HFFc6 (cell line): ENCODE results near the gene MLLT3. TPM values are rescaled to one million over a fixed set of nuclear protein-coding genes. Genes with fewer than 3 reads are reported as not detected.

ENCODE experiments used
- DNase-seq: peaks from one replicate; pipeline ENCODE4 v3.0.0-alpha.2; 2018
- H3K27ac Mint-ChIP-seq: 2 replicates; pipeline ENCODE4 v1.8.0; 2020; ENCODE audit warnings: mild to moderate bottlenecking, mixed read lengths
- H3K27me3 Mint-ChIP-seq: 2 replicates; pipeline ENCODE4 v1.8.0; 2021; ENCODE audit warnings: mild to moderate bottlenecking, moderate library complexity, mixed read lengths; ENCODE audit not compliant: insufficient read depth
- H3K36me3 Mint-ChIP-seq: 2 replicates; pipeline ENCODE4 v1.8.0; 2021; ENCODE audit warnings: low read depth, mixed read lengths
- H3K4me1 Mint-ChIP-seq: 2 replicates; pipeline ENCODE4 v1.8.0; 2020; ENCODE audit warnings: low read depth, mixed read lengths
- H3K4me3 Mint-ChIP-seq: 2 replicates; pipeline ENCODE4 v1.8.0; 2020; ENCODE audit warnings: mild to moderate bottlenecking, moderate library complexity, mixed read lengths
- H3K9me3 Mint-ChIP-seq: 2 replicates; pipeline ENCODE4 v1.8.0; 2020; ENCODE audit warnings: mild to moderate bottlenecking, mixed read lengths
- total RNA-seq, 6 experiments: library from RNA; stranded (reverse); fragmentation: NEBNext Ultra II Directional; extraction: Animal tissue kit (Norgen Biotek cat#: 25700); gene quantifications; 2 replicates in 1 of 6; 3 replicates in 5 of 6; pipeline ENCODE4 v1.2.3, GENCODE V29; 2021
- TF ChIP-seq, protein P1 (sequence below): fragments of 200-600 bp; sonication (generic); IDR thresholded peaks from 2 replicates; pipeline ENCODE4 v1.5.0; 2021; ENCODE audit warnings: antibody characterized with exemption, mild to moderate bottlenecking

MLLT3 gene
- total RNA-seq, 6 experiments from 2014 or later, result 23.1 to 27.5 (median 24.7) TPM

DNA sequence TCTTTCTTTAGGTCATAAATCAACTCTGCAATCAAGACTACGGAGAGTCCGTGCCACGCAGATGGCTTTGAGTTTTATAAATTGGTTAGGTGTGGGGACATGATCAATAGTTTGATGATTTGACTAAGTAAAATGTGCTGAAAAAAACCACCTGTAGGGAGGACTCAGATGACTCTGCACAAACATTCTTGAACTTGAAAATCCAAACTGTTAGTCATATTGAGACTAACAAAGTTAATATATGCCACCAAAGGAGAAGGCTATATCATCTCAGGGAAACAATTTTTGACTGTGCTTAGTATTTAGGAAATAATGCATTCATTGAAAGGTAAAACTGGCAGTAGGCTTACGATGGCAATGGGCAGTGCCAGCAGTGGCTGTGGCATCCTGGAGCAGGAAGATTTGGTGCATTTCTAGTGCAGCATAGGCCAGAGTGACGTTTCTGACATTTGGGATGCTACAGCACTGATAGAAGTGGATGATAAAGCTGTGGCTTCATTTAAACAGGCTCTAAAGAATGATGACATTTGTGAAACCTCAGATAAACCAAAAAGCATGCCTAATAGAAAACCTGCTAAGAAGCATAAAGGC, 291.1 kb downstream of the MLLT3 start:
- H3K27me3 Mint-ChIP-seq, result peaks cover 23% of the 10 kb centered on the region
- H3K27ac Mint-ChIP-seq, result no peak overlapping the region
- no peaks in the 10 kb centered on the region for H3K36me3 Mint-ChIP-seq
- H3K4me3 Mint-ChIP-seq, result no peak overlapping the region
- H3K9me3 Mint-ChIP-seq, result no peaks in the 10 kb centered on the region
- TF ChIP-seq, protein P1, sequence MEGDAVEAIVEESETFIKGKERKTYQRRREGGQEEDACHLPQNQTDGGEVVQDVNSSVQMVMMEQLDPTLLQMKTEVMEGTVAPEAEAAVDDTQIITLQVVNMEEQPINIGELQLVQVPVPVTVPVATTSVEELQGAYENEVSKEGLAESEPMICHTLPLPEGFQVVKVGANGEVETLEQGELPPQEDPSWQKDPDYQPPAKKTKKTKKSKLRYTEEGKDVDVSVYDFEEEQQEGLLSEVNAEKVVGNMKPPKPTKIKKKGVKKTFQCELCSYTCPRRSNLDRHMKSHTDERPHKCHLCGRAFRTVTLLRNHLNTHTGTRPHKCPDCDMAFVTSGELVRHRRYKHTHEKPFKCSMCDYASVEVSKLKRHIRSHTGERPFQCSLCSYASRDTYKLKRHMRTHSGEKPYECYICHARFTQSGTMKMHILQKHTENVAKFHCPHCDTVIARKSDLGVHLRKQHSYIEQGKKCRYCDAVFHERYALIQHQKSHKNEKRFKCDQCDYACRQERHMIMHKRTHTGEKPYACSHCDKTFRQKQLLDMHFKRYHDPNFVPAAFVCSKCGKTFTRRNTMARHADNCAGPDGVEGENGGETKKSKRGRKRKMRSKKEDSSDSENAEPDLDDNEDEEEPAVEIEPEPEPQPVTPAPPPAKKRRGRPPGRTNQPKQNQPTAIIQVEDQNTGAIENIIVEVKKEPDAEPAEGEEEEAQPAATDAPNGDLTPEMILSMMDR, result no peak
- H3K4me1 Mint-ChIP-seq, result no peaks in the 10 kb centered on the region
- DNase-seq, result no peak

DNA sequence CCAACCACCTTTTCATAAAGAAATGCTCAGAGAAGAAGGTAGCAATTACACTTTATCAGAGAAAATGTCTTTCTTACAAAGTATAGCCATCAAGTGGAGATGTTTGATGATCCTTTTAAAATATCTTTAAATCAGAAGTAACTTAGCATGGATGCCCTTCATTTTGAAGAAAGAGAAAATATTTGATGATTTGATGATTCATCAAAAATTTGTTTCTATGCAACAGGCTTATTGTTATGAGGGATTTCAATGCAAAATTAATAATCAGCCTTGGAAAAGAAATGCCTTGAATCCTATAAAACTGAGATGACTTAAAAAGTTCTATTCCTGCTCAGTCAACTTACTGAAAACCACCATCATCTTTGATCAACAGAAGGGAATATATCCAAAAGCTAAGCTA, 291.6 kb downstream of the MLLT3 start:
- TF ChIP-seq, protein P1, result no peak
- Mint-ChIP-seq H3K27me3 (peaks cover 18% of the 10 kb centered on the region), H3K4me1 (no peaks in the 10 kb centered on the region), H3K27ac (no peak overlapping the region), H3K4me3 (no peak overlapping the region), H3K36me3 (no peaks in the 10 kb centered on the region), H3K9me3 (no peaks in the 10 kb centered on the region)
- DNase-seq, result no peak

DNA sequence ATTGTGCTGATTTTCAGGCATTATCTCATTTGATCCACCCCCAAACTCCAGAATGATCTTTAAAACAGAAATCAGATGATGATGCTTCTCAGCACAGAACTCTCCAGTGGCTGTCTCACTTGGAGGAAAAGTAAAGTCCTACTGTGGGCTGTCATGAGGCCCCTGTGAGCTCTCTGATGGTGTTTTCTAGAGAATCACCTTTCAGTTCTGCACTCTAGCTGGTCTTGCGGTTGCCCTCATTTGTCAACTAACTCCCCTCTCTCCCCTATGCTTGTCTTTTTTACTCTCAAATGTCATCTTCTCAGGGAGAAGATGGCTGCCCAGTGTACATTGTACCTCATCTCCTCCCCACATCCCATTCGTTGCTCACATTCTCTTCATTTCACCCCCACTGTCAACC, 295.8 kb downstream of the MLLT3 start:
- no peak overlapping the region for H3K27ac Mint-ChIP-seq
- H3K36me3 Mint-ChIP-seq, result no peaks in the 10 kb centered on the region
- peaks cover 19% of the 10 kb centered on the region for H3K27me3 Mint-ChIP-seq
- H3K4me3 Mint-ChIP-seq, result no peak overlapping the region
- DNase-seq, result no peak
- peaks cover under 1% of the 10 kb centered on the region; the same call in 1 of the 2 replicates for H3K4me1 Mint-ChIP-seq
- TF ChIP-seq, protein P1, result no peak
- H3K9me3 Mint-ChIP-seq, result no peaks in the 10 kb centered on the region

DNA sequence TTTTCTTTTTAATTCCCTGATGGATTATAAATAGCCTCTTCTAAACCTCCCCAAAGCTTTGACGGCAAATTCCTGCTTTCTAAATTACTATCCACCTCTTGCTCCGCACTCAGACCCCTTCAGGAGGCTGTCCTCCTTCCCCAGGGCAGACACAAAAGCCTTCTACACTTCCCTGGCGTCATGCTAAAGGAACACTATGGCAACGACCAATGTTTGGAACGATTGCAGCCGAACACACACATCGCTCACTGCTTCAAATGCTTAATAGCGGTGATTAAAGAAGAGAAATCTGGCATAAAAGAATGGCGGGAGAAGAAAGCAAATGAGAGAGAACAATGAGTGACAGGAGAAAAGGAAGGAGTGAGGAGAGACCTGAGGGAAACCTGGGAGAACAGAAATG, 297.3 kb downstream of the MLLT3 start:
- Mint-ChIP-seq H3K27me3 (peaks cover 16% of the 10 kb centered on the region), H3K9me3 (no peaks in the 10 kb centered on the region), H3K27ac (no peak overlapping the region), H3K36me3 (no peaks in the 10 kb centered on the region), H3K4me1 (peaks cover 9% of the 10 kb centered on the region), H3K4me3 (no peak overlapping the region)
- no peak for DNase-seq
- TF ChIP-seq, protein P1, result no peak

DNA sequence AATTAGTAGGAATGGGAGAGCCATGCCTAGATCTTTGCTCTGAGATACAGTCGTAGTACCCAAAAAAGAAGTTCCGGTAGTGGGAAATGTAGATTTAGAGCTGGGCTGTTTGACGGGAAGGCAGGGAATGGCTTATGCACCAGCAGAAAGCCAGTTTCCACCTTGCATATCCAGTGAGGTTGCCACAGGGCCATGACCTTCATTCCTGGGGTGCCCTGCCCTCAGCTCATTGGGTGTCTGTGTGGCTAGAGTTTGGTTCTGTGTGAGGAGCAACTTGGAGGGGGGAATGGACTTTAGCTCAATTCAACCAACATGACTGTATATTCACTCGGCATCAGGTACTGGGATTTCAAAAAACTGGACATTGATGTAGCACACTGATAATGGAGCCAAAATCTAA, 300.1 kb downstream of the MLLT3 start:
- peaks cover 12% of the 10 kb centered on the region for H3K27me3 Mint-ChIP-seq
- no peak for DNase-seq
- H3K9me3 Mint-ChIP-seq, result no peaks in the 10 kb centered on the region
- H3K36me3 Mint-ChIP-seq, result no peaks in the 10 kb centered on the region
- no peak overlapping the region for H3K27ac Mint-ChIP-seq
- H3K4me1 Mint-ChIP-seq, result peaks cover 15% of the 10 kb centered on the region
- H3K4me3 Mint-ChIP-seq, result no peak overlapping the region
- TF ChIP-seq, protein P1, result no peak
